NCI-H2081 treated with DMSO at 0.1 percent for 48 hours (cell line): ENCODE measurements around the gene MGARP.
A peak's percentile ranks its signal among the peaks of the same experiment; 100 is the strongest.
"Not testable (repeated sequence)": the region's sequence is repeated elsewhere in the genome, so short reads cannot be mapped to it uniquely, and the experiment has no call there.

Experiments
- DNase-seq: peaks from one replicate; lab custom pipeline; 2025; lab: John Stamatoyannopoulos, UW

MGARP gene

GRCh38 chr4:139295206-139295941 is 15.3 kb upstream of the MGARP start:
- DNase-seq, result peak; percentile 37

DNA sequence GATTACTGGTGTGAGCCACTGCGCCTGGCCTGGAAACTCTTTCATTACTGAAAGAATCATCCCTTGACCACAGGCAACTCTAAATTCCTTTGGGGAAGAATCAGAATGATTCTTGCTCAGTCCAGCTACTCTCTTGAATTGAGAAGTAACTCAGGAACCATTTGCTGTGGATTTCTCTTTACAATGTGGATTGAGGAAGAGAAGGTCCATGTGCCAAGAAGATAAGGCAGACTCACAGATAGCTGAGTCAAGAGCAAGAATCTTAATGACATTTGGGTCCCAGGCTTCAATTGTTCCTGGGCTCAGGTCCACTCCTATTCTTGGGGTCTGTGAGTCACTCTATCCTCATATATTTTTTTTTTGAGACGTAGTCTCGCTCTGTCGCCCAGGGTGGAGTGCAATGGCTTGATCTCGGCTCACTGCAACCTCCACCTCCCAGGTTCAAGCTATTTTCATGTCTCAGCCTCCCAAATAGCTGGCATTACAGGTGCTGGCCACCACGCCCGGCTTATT is 6.2 kb upstream of the MGARP start:
- DNase-seq, result no peak

- no peak for DNase-seq
Observed at GRCh38 chr4:139282721-139283075, 2.7 kb upstream of the MGARP start.

DNA sequence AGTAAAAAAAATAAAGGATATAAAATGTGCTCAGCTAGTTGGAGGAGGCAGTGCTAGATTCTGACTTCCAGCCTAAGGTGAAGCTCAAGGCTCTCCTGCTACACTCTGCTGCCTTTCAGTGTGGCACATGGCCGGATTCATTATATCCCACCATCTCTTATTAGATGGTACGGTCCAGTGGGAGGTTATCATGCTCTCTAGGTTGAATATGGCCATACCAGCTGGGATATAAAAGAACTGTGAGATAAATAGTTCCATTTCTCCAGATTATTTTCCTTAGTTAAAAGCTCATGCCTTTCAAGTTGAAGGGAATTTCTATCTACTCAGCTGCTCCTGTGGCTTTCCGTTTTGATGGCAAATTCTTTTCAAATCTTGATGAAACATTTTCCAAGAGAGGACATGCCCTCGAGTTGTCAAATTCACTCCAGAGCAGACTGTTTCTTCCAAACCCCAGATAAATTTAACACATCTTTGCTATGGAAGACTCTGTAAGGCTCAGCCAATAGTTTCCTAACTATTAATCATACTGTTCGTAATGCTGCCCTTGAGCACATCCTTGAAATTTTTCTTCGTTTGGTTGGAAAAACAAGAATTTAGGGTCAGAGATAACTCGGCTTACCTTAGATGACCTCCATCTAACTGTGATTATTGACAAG is 2.2 kb upstream of the MGARP start:
- DNase-seq, result no peak

- no peak for DNase-seq
Observed at GRCh38 chr4:139278912-139279759, 889 bp downstream of the MGARP start.

- no peak for DNase-seq
Observed at GRCh38 chr4:139278485-139278884, 1.5 kb downstream of the MGARP start.

DNA sequence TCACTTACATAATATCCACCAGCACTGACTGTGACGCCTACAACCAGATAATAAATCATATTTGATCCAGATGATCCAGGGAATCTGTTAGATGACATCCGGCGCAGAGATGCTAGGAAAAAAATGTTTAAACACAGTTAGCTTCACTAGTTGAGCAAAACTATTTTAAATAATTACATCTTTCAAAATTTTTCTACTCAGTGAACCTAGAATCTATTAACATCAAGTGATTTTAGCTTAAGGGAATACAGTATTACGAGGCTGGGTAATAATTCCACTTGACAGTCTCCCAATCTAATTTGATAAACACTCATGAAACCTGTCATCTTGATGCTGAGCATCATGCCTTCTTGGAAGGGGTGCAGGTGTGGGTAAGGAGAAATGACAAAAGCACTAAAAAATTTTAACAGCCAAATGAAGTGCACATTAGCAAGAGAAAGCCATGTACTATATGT is 4.7 kb downstream of the MGARP start:
- DNase-seq, result no peak

- DNase-seq, result no peak
Observed at GRCh38 chr4:139274790-139275189, 5.2 kb downstream of the MGARP start.

GRCh38 chr4:139273835-139274234 is 6.2 kb downstream of the MGARP start:
- no peak for DNase-seq

DNA sequence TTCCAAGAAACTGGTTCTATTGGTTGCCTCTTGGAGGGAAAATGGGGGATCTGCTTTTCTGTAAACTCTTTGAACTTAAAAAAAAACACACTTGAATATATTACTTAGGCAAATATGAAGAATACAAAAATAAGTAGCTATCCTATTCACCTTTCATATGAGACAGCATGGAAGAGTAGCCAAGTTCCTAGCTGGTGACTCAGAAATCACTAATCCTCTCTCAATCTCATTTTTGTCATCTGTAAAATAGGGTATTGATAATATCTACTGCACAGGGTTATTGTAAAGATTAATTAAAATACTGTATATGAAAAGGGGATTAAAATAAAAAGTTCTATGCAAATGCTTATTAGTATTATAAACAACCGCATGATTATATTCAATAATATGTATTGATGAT is 12.7 kb downstream of the MGARP start:
- DNase-seq, result no peak

DNA sequence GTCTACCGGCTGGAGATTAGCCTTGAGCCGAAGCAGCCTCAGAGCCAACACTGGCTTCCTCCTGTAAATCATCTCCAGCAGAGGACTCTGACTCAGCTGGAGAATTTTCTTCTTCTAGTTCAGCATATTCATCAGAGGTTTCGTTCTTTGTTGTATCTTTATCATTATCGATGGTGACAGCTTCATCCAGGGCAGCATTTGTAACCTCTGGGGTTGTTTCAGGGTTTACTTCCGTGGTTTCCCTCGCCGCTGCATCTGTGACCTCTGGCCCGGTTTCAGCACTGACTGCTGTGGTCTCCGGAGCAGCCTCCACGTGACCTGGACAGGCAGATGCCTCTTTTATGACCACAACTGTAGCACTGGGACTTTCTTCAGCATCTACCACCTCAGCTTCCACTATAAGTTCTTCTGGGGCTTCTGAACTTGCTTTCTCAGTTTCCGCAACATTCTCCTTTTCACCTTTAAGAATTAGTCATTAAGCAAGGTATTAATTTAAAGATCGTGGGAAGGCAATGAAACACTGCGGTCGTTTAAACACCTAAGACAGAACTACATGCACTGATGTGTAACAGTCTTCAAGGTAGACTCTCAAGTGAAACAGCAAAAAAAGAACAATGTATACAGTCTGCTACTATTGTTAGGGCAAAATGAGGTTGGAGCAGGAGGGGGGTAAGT is 13.3 kb downstream of the MGARP start:
- no peak for DNase-seq

GRCh38 chr4:139266208-139266582 is 13.8 kb downstream of the MGARP start:
- no peak for DNase-seq

DNA sequence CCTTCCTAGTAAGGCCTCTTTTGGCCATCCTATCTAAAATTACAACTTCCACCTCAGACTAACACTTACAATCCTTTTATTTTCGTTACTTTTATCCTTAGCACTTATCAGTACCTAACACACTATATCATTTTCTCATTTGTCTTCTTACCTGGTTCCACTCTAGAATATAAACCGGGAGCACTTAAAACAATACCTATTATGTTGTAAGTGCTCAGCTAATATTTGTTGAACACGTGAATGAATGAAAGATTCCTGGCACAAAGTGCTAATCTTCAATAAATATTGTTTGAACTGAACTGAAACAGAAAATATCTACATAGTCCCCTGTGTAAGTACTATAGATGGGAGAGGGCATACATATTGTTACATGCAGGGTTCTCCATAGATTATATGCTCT is 14.4 kb downstream of the MGARP start:
- DNase-seq, result no peak

- no peak for DNase-seq
Observed at GRCh38 chr4:139256349-139256748, 23.7 kb downstream of the MGARP start.

DNA sequence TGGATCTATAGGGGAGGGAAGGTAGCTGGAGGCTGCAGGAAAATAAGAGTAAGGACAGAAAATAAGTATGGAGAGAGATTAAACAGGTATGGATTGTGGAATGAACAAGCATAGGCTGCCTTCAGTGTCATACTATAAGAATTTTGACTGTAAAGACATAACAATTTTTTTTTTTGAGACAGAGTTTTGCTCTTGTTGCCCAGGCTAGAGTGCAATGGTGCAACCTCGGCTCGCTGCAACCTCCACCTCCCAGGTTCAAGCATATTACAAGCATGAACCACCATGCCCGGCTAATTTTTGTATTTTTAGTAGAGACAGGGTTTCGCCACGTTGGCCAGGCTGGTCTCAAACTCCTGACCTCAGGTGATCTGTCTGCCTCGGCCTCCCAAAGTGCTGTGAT is 24.4 kb downstream of the MGARP start:
- not testable (repeated sequence) for DNase-seq

DNA sequence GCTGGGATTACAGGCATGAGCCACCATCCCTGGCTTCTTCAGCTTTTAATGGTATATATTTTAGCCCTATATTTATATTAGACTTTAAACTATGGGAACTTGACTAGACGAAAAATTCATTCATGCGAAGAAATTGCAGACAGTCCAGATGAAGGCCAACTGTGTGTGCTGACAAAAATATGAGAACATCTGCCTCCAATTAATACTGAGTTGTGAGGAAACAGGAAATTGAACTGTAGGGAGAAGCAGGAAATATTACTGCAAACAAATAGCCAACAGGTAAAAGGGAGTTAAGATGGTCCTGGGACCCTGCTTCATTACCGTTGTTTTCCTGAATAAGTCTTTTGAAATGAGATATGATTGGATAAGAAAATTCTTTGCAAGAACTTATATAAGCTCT is 26.3 kb downstream of the MGARP start:
- DNase-seq, result no peak

DNA sequence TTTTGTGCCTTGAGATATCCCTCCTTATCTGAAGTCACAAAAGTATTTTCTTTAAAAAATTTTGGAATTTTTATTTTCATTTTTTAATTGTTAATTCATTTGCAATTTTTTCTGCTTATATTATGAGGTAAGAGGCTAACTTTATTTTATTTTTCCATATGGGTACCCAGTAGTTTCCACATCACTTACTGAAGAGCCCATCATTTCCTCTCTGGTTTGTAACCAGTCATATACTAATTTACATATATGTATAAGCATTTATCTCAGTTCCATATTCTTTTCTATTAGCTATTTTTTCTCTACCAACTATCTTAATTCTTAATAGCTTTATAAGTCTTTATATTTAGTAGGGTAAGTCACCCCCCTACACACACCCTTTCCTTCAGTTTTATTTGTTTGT is 27.0 kb downstream of the MGARP start:
- DNase-seq, result no peak

- no peak for DNase-seq
Observed at GRCh38 chr4:139247700-139248238, 32.3 kb downstream of the MGARP start.

DNA sequence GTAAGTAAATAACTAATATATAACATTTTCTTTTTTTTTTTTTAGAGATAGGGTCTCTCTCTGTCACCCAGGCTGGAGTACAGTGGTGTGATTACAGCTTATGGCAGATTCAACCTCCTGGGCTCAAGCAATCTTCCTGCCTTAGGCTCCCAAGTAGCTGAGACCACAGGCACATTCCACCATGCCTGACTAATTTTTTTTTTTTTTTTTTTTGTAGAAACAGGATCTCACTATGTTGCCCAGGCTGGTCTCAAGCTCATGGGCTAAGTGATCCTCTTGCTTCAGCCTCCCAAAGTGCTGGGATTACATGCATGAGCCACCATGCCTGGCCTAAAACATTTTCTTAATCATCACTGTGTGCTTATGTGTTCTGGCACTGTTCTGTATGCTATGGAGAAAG is 32.8 kb downstream of the MGARP start:
- DNase-seq, result no peak

GRCh38 chr4:139246166-139246565 is 33.9 kb downstream of the MGARP start:
- no peak for DNase-seq

GRCh38 chr4:139245590-139245989 is 34.4 kb downstream of the MGARP start:
- DNase-seq, result no peak
